GM18867 (cell line): Measurements from ENCODE around the gene CACNA1D.

Source experiments
- ATAC-seq: cut with Tn5 transposase; IDR thresholded peaks from one replicate; pipeline ENCODE4 v1.9.1; 2021; ENCODE audit warnings: mild to moderate bottlenecking, moderate library complexity; ENCODE audit not compliant: unreplicated experiment

CACNA1D gene

DNA sequence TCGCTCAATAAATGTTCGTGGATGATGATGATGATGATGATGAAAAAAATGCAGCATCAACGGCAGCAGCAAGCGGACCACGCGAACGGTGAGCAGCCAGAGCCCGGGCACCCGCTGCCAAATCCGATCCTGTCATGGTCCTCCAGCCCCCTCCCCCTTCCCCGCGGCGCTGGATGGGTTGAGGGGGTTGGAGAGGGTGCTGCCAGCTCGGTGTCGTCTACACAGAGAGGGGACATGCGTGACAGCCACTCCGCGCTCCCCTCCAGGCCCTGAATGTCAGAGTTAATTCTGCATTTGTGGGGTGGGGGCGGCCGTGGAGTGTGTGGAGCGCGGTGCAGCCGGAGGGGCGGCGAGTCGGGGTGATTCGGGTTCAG lies 722 bp downstream of the CACNA1D start:
- ATAC-seq = no peak

DNA sequence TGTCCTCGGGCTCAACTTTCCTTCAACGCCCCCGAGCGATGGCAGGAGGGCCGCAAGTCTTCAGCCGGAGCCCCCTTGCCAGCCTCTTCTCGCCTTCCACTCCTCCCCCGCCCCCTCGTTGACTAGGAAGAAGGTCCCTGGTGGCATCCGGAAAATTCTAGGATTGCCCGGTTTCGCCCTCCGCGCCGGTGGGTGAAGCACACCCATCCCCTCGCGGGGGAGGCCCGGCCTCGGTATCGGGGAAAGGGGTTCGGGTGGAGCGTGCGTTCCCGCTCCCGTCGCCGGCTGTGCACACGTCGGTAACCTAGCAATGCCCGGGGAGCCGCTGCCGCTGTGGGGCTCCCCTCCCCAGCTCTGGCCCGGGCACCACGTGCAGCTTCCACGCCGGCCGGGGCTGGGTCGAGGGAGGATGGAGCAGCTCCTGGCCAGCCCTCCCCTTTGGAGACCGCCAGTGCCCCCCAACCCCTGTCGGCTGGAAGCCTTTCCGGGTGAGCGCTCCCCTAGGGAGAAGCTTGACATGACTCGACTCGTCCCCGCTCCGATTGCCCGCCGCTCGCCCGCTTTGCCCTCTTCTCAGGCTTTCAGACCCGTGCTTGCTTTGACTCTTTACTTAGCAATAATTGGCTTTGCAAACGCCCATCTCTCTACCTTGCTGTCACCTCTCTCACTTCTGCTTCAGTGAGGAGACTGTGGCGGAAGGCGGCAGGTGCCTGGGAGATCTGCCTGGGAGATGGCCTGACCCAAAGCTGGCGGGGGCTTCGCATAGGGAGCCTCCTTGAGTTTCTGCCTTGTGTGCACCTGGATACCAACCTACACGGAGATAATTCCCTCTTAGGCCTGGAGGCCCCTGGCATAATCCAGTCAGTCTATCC lies 1.3 kb downstream of the CACNA1D start:
- no peak for ATAC-seq

DNA sequence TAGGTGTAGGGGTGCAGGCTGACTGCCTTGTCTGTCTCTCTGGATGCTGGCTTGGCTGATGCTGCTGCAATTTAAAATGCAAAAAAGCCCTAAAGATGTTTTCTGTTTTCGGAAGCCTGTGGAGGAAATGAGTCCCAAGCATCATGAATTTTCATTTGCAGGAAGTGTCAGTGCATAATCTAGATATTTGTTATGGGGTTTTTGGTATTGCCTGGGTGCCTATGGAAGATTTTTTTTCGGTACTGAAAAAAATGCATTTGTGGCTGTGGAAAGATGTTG lies 1.9 kb downstream of the CACNA1D start:
- ATAC-seq = no peak

DNA sequence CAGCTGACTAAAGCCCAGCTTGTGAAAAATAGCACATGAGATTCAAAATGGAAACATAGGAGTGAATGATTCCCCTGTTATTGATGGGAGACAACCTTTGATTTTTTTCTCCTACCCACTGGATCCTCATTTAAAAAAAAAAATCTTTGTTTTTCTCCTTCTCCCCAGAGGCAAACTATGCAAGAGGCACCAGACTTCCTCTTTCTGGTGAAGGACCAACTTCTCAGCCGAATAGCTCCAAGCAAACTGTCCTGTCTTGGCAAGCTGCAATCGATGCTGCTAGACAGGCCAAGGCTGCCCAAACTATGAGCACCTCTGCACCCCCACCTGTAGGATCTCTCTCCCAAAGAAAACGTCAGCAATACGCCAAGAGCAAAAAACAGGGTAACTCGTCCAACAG lies 2.6 kb downstream of the CACNA1D start:
- ATAC-seq = no peak

DNA sequence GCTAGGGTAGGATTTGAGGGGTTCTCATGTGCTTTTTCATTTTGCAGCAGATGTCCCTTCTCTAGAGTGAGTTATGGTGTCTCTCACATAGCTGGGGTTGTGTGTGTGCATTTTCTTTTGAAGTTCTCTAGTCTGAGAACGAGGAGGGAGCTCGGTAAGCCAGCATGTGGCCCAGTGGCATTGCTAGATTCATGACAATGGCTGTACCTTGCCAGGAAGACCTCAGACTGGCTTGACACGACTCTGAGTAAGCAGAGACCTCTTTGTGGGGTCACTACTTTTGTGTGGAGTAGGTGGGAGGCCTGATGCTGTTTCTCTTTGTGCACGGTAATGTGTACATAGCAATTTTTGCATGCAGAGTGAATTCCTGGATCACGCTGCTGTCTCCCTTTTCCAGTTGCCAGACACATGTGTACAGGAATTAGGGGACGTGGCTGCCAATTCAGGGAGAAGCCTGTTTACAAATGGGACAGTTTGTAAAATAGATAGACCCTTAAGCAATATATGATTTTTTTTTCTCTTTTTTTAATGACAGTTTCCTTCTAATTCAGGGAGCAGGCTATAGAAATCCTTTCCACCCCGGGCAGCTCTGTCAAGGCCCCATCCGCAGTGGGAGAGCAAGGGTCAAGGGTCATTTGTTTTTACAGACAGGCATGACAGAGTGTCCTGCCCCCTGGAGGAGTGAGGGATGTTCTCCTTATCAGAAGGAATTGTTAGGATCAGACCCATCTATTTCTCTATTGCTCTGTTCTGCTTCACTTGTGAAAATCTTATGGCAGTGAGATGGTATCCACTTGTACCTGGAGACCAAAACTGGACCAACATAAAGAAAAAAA lies 4.6 kb downstream of the CACNA1D start:
- no peak for ATAC-seq

DNA sequence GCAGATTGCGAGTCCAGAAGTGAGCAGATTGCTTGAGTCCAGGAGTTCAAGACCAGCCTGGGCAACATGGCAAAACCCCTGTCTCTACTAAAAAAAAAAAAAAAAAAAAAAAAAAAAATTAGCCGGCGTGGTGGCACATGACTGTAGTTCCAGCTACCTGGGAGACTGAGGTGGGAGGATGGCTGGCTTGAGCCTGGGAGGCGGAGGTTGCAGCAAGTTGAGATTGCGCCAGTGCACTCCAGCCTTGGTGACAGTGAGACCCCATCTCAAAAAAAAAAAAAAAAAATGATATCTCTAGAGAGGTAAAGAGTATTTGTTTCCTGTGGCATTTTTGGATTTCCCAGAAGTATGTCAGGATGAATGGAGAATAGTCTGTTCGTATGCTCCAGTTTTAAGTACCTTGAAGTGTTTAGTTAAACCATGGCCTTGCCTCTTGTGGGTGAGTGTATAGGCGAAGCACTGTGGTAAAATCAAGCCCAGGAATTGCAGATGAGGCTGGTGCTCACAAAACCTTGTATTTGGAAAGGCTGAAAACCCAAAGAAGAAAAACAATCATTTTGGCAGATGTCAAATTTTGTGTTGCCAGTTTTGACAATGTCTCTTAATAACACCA lies 5.9 kb downstream of the CACNA1D start:
- no peak for ATAC-seq

DNA sequence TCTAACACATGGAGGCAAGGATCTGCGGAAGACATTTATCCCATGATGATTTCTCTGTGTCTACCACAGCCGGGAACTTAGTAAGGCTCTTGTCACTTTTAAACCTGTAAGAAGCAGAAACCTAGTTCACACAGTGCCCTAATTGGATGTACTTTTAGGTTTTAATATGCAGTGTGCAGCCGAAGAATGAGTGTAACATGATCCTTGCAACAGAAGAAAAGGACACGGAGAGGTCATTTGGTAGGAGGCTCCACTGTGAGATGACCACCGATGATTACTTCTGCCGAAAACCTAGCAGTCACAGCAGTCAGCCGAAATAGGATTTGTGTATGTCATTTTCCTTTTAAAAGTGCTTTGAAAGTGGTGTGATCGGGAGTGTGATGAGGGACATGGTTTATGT lies 6.8 kb downstream of the CACNA1D start:
- no peak for ATAC-seq

DNA sequence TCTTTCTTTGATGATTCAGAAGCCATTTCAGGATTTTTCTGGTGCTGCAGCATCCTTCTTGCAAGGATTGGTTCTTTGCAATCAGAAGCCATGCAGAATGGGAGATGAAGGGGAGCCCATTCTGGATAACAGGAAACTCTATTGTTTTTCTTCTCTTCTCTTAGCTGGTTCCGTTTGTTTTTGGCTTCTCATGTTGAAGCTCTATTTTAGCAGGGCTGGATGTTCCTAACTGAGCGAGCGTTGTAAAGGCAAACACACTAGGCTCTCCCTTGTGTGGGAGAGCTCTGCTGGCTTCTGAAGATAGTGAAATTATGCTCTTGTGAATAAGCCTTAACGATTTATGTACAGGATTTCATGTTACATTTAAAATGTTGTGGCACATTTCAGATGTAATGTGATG lies 8.3 kb downstream of the CACNA1D start:
- no peak for ATAC-seq

DNA sequence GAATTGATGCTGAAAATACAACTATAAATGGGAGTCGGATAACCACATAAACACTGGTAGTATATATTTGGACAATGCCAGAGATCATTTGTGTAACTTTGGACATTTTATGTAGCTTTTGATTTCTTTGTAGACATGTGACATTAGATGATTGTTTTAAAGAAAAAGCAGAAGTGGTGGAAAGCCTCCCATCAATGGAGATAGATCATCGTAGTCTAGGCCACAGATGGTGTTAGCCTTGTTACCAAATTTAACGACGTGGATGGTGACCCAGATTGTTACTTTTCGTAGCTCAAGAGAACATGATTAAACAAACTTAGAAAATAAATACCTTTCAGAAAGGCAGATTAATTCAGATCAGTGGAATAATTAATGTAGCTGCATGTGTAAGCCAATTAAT lies 8.8 kb downstream of the CACNA1D start:
- ATAC-seq = no peak

DNA sequence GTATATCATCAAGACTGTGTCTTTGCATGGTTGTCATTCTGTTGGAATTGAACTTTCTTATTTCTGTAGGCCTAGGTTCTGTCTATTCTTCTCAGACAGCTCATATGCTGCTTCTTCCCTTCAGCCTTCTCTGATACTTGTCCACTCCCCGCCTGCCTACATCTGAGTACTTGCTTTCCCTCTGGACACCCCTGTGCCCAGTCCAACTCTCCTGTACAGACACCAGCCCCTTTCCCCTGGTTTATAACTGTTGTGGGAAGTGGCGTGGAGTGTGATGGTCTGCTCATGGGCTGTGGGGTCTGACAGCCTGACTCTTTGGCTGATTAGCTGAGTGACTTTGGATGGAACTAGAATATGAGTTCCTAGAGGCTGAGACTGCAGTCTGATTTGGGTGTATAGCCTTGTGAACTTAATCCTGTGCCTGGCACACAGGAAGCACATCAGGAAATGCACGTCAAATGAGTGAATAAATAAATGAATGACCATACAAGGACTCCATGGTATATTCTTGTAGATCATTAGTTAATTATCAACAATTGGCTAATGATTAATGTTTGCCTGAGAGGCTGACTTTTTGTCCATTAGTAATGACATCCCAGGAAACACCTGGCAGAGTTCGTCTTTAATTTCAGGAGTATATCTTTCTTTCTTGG lies 11.8 kb downstream of the CACNA1D start:
- no peak for ATAC-seq

DNA sequence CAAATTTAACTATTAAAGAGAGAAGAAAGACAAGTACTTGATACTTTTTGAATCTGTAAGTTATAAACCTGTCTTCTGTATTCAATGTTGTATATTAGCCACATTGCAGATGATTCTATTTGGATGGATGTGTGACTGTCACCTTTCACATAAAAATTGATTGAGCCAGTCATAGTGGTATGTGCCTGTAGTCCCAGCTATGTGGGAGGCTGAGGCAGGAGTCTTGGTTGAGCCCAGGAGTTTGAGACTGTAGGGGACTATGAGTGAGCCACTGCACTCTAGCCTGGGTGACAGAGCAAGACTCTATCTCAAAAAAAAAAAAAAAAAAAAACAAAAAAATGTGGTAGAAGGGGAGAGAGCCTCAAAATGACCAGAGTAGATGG lies 12.3 kb downstream of the CACNA1D start:
- no peak for ATAC-seq

DNA sequence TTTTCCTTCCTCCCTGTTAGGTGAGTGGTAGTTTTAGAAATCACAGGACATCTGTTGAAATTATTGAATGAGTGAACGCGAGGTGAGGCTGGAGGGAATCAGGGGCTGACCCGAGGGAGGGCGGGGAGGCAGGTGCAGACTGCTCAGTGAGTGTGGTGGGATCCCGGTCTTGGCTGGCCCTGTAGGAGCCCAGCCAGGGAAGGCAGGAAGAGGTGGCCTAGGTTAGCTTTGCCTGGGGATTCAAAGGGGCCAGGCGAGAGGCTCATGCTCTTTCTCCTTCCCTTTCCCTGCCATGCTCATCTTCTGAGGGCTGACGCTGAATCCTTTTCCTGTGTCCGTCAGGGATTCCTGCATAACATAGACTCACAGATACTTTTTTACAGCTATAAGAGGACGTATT lies 15.1 kb downstream of the CACNA1D start:
- ATAC-seq = no peak

DNA sequence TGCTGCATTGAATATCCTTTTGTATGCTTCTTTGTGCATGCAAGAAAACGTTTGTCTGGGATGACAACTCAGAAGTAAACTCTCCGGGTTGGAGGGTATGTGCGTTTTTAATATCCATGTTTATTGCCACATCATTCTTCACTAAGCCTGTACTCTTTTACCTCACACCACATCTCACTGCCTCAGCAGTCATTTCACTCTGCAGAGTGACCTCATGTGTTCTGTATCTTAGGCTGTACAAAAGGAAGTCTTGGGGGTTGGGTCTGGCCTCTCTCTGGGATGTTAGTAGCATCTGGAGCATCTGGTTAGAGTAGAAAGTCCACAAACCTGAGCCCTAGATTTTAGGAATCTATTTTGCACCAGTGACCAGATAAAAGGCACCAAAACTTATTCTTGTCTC lies 16.1 kb downstream of the CACNA1D start:
- ATAC-seq = no peak

DNA sequence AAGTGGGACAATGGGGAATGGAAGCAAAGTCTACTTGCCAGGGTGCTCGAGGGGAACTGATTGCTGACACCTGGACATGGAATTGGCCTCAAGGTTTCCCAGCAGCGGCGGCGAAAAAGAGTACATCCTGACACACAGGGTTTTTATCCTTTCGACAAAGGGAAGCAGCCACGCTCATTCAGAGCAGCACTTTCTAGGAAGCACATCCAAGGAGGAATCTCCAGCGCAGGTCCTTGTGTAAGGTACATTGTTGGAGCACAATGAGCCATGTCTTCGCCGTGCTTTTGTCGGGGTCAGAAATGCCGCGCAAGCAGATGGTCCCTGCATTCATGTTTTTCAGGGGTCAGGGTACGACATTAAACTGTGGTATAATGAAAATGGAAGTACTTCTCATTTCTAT lies 16.8 kb downstream of the CACNA1D start:
- ATAC-seq = no peak

DNA sequence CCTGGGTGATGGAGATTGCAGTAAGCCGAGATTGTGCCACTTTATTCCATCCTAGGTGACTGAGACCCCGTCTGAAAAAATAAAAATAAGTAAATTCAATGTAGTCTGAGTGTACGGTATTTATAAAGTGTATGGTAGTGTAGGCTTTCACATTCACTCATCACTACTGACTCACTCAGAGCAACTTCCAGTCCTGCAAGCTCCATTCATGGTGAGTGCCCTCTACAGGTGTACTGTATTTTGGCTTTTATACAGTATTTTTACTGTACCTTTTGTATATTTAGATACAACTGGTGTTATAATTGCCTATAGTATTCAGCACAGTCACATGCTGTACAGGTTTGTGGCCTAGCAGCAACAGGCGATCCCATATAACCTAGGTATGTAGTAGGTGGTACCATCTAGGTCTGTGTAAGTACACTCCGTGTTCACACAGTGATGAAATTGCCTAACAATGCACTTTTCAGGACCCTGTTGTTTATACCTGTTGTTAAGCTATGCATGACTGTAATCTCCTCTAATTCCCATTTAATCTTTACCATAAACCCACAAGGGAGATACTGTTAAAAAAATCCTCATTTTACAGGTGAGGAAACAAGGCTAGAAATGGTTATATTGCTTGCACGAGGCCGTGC lies 19.3 kb downstream of the CACNA1D start:
- peak; percentile 53 for ATAC-seq

DNA sequence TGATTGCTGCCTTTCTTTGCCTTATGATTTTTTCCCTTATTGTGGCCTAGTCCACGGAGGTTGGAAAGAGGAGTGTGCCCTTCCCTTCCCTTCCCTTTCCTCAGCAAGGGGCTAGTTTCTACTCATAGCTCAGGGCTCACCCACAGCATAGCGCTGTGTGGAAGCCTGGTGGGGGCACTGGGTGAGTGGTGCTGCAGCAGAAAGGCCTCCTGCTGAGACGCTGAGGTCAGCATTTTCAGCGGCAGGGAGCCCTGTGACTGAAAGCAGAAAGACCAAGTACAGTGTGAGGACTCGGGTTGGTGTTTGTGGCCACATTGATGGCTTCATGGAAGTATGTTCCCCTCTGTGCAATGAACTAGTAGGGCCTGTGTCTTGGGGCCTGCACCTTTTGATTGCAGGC lies 21.9 kb downstream of the CACNA1D start:
- no peak for ATAC-seq

DNA sequence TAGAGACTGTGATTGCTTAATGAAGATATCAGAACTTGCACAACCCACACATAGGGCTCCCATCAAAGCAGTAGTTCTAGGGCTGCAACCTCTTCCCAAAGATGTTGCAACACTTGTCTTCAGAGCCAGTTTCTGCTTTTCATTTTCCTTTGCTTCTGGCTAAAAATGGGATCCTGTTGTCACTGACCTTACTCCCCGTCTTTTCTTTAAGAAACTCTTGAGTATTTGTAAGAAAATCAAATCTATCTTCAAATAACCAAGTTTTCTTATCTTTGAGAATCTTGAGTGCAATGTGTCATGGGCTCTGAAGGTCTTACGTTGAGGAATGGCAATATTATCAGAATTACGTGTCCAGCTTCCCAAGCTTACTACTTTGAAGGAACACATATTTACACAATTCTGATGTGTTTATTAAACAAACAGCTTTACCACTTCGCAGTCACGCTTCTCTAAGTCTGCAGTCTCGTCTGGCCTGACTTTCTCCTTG lies 24.1 kb downstream of the CACNA1D start:
- ATAC-seq = no peak

DNA sequence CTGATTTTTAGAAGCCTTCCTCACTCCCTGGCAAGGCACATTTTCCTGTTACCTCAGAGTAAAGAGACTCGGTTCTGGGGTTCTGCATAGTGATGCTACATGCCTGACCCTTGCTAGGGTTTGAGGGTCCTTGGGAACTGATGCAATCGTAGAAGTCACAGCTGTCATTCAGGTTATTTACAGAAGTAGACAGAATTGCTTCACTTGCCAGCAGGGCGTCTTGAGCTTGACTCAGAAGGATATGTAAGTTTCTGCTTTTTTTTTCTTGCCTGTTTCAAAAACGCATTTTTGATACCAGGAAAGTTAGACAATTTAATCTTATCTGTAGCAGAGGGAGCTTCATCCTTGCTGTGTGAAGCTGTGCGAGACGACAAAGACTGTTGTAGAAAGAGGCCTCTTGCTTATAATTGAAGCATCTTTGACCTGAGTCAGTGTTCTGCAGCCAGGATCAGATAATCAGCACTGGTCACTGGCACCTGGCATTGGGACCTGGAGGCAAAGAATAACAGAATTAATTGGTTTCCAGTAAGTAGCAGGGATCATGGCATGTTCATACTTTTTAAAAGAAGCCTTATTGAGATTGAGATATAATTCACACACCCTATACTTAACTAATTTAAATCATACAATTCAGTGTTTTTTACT lies 24.8 kb downstream of the CACNA1D start:
- no peak for ATAC-seq

DNA sequence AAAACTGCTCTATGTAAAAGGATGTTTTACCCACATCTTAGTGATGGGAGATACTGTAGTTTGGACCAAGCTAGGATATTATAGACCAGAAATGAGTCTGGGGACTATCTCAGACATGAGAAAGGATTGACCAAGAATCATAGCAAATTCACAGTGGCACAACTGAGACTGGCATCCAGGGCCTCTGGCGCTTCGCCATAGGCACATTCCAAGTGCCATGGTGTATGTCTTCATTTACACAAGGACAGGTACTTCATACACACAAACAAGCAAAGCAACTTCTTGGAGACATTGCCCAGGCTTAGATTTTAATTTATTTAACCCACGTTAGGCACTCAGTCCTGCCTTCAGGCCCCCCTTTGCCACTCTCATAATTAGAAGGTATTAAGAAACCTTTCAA lies 28.9 kb downstream of the CACNA1D start:
- no peak for ATAC-seq

DNA sequence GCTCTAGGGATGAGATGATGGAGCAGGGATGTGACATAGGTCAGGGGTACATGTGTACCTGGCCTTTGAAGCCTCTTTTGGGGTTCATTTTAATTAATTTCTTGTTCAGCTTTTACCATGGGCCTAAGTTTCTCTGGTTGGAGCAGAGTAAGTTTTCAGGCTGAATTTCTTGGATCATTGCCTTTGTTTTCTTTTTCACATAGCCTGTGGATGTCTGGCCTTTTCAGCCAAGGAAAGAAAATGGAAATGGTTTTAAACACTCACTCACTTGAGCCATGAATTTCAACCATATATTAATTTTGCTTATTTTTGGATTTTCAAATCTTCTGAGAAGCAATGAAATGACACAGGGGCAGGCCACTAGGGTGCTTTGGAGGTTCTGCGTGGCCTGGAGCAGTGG lies 30.2 kb downstream of the CACNA1D start:
- no peak for ATAC-seq
